ACHN (cell line): ENCODE measurements around the gene HMGCR.
A peak's percentile ranks its signal among the peaks of the same experiment; 100 is the strongest.

Source experiments
- DNase-seq: peaks from one replicate; pipeline ENCODE4 v3.0.0-alpha.2; 2015
- in situ Hi-C: cut with HindIII; loops from 2 replicates; pipeline ENCODE4 v1.10.0; 2017; ENCODE audit warnings: low sequenced_read_pairs, low pct_ligation_motif_present, low pct_unique_long_range_greater_than_20kb

The HMGCR gene

DNA sequence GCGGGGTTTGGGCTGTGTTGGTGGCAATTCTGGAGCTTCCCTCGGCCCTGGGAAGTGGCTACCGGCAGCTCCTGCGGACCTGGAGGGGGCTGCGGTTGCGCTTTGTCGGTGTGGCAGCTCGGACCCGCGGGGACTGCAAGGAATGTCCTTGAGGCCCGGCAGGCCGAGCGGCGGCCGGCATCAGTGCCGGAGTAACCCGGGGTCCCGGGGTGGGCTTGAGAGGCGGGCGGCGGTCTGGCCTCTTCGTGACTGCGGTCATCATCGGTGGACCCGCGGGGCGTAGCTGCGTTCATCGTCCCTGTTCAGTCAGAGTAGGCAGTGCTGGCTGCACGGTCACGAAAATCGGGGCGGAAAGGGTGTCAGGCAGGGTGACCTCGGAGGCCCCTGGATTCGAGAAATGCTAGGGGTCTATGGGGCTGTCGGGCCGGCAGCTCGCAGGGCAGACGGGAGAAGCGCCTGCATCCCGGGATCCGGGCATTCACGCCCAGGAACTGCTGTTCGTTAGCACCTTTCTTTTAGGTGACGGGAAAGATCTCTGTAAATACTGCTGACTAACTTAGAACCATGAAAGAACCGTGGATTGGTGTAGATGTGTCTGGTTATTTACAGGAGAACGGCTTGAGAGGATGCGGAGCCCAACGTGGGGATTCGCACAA lies 474 bp downstream of the HMGCR start:
- peak; percentile 12 for DNase-seq
- in situ Hi-C loops, result no loop called here

DNA sequence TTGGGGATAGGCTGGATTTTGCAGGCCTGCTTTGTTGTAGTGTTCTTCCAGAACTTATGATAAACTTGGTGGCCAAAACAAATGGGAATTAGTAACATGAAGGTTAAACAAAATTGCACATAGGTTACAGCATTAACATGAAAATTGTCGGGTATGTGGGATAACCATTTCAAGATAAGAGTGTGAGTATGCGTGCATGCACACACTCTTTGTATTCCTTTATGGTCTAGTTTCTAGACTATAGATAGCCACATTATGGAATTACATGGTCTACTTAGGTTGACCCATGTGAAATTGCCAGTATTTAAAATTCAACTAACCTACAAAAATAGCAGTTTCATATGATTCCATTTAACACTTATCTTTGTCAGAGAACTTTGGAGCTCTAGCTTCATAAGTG lies 1.4 kb downstream of the HMGCR start:
- in situ Hi-C loops, result no loop called here
- DNase-seq, result no peak

DNA sequence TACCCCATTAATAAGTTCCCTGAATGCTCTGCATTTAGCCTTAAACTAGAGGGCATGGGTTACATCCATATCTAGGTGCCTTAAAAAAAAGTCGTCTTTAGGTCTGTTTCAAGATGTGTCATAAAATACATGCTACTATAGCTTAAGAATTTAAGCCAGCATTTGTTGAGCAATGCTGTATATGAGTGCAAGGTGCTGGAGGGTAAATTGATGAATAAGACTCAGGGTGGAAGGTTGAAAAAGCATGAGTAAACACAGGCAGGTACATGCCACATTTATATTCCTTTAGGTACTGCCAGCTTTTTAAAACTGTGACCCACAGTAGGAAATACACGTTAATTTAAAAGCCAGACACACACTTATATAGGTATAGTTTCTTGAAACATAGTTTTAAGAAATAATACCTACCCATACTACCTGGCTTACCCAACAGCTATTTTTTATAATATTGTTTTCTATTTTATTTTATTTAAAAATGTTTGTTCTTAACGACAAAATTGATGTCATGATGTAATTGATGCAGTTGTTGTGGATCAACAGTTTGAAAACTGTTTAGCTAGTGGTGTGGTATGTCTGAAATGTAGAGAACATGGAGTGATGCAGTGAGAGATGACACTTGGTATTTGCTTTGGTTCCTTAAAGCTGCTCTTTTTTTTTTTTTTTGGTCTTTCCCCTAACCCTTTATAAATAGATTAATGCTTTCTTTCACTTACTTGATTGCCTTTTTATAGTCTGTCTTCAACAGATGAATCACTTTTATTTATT lies 3.9 kb downstream of the HMGCR start:
- in situ Hi-C loops, result no loop called here
- no peak for DNase-seq

DNA sequence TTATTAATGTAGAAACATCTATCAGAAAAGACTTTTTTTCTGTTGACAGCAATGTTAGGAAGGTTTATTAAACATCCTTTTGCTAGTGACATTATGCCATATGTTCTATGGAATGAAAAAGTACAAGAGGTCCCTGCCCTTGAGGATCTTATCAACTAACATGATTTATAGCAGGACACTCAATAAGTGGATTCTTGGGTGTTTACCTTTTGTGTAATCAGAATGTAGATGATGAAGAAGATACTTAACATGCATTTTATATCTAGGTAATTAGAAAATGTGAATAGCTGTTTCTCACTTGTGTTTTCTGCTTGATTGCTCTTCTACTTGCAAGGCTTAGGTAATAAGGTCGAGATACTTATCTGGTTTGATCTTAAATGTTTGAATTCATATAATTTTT lies 4.9 kb downstream of the HMGCR start:
- no peak for DNase-seq

GRCh38 chr5:75342836-75343235 lies 5.8 kb downstream of the HMGCR start:
- no peak for DNase-seq
- in situ Hi-C loops, result no loop called here

More for the DNA sequence above, 4.9 kb downstream of the HMGCR start:
- in situ Hi-C loops, result no loop called here

- no peak for DNase-seq
- in situ Hi-C loops, result no loop called here
Observed at GRCh38 chr5:75348241-75348640, 11.2 kb downstream of the HMGCR start.

- in situ Hi-C loops, result no loop called here
- no peak for DNase-seq
Observed at GRCh38 chr5:75349663-75350062, 12.6 kb downstream of the HMGCR start.

DNA sequence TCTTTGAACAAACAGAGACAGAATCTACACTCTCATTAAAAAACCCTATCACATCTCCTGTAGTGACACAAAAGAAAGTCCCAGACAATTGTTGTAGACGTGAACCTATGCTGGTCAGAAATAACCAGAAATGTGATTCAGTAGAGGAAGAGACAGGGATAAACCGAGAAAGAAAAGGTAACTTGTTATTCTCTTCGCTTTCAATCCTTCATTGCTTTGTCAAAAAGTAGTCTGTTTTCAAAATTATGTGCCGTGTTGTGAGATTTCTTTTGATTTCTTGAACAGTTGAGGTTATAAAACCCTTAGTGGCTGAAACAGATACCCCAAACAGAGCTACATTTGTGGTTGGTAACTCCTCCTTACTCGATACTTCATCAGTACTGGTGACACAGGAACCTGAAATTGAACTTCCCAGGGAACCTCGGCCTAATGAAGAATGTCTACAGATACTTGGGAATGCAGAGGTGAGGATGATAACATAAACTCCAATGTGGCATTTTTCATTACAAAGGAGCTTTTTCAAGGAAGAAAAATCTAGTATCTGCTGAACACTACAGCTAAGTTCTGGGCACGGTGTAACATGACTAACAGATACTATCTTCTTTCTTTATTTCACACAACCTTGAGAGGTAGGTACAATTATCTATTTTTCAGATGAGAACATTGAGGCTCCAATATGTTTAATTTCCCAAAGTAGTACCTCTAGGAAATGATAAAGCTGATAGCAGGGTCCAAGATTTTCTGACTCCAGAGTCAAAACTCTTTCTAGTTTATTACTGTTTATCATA lies 14.3 kb downstream of the HMGCR start:
- in situ Hi-C loops, result no loop called here
- DNase-seq, result no peak

GRCh38 chr5:75355236-75355635 lies 18.2 kb downstream of the HMGCR start:
- in situ Hi-C loops, result no loop called here
- DNase-seq, result no peak

- in situ Hi-C loops, result no loop called here
- no peak for DNase-seq
Observed at GRCh38 chr5:75356719-75357118, 19.7 kb downstream of the HMGCR start.

GRCh38 chr5:75358117-75358516 lies 21.1 kb downstream of the HMGCR start:
- DNase-seq, result no peak
- in situ Hi-C loops, result no loop called here

GRCh38 chr5:75361310-75361709 lies 24.3 kb downstream of the HMGCR start:
- no peak for DNase-seq
- in situ Hi-C loops, result no loop called here

DNA sequence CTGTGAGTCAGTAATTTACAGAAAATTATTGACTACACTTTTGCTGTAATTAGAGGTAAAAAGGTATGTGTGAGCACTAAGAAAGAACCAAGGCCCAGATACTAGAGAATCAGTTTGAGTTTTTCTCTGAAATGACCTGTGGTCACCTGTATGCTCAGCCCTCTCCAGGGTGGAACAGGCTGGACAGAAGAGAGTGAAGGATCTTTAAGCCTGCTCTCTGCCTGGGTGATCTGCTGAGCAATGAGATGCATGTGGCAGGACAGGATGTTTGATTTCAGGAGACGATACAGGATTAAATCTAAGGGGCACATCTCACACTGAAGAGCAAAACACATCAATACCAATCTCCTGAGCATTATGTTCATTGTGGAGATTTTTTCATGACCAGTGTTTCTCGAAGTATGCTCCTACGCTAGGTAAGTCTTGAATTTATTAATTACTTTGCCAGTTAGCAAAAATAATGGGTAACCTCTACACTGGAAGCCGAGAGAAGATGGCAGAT lies 25.5 kb downstream of the HMGCR start:
- DNase-seq, result no peak
- in situ Hi-C loops, result no loop called here

GRCh38 chr5:75363111-75363510 lies 26.1 kb downstream of the HMGCR start:
- no peak for DNase-seq
- in situ Hi-C loops, result no loop called here

GRCh38 chr5:75363726-75364495 lies 26.9 kb downstream of the HMGCR start:
- in situ Hi-C loops, result no loop called here
- no peak for DNase-seq

DNA sequence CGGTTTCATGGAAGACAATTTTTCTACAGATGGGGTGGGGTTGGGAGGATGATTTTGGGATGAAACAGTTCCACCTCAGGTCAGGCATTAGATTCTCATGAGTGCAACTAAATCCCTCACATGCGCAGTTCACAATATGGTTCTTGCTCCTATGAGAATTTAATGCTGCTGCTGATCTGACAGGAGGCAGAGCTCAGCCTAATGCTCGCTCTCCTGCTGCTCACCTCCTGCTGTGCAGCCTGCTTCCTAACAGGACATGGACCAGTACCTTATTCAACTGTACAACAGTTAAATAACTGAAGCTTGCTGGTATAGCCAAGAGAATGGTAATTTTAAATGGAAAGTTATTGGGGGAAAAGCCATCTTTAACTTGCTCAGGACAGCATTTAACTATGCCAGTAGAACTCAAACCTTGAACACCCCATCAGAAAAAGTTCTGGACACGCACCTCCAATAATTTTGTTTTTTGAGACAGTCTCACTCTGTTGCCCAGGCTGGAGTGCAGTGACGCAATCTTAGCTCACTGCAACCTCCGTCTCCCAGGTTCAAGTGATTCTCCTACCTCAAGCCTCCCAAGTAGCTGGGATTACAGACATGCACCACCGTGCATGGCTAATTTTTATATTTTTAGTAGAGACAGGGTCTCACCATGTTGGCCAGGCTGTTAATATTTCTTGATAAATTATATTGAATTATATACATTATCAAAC lies 27.7 kb downstream of the HMGCR start:
- no peak for DNase-seq
- in situ Hi-C loops, result no loop called here

DNA sequence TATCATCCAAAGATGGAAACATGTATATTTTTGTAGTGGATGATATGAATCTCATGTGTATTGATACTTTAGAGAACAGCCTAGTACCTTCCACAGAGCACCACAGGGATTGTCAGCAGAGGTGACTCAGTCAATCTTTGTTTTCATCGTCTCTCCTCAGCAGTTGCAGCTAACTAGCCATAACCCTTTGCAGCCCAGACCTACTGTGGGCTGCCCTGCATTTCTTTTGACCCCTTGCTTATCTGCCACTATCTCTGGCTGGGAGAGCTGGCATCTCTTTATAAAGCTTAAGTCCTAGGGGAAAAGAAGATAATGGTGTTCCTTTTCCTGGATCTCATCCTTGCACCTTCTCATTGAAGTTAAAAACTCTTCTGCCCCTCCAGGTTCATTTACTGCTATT lies 28.7 kb downstream of the HMGCR start:
- DNase-seq, result no peak
- in situ Hi-C loops, result no loop called here

DNA sequence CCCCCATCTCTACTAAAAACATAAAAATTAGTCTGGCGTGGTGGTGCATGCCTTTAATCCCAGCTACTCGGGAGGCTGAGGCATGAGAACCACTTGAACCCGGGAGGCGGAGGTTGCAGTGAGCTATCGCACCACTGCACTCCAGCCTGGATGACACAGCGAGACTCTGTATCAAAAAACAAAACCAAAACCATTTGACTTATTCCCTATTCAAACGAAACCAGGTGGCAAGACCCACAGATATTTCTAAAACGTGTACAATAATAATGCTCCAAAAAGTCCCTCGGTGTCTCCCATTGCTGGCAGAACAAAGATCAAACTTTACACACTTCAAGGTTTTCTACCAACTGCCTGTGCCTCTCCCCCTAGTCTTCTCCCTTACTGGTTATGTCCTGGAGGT lies 29.8 kb downstream of the HMGCR start:
- no peak for DNase-seq
- in situ Hi-C loops, result no loop called here
